Measurements from ENCODE around the gene NLN. TPM values are rescaled to one million over a fixed set of nuclear protein-coding genes. Genes with fewer than 3 reads are reported as not detected.

The NLN gene
- total and polyA plus RNA-seq, 9 donors = 10.2 to 19.6 (median 17.0) TPM

DNA sequence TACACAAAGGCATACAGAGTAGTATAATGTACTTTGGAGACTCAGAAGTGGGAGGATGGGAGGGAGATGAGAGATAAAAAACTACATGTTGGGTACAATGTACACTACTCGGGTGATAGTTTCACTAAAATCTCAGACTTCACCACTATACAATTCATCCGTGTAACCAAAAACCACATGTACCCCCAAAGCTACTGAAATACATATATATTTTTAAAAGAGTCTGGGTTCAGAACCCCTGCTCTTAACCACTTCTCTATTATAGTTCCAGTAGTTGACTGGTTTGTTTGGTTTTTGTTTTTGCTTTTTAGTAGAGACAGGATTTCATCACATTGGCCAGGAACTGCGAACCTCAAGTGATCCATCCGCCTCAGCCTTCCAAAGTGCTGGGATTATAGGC, 22.7 kb upstream of the NLN start:
- H3K4me1 ChIP-seq (ENCODE audit: control insufficient read depth, insufficient read depth, low read length) = peaks cover 3% of the 10 kb centered on the region
- H3K9me3 ChIP-seq (replicated peaks; ENCODE audit: control insufficient read depth, low read depth, low read length) = no peaks in the 10 kb centered on the region
- 100% methylated on average over 1 of the region's 4 CpGs for WGBS (ENCODE audit: insufficient coverage)
- H3K27ac ChIP-seq (ENCODE audit: low read length) = no peak overlapping the region
- DNase-seq = no peak
- peaks cover 10% of the 10 kb centered on the region for H3K36me3 ChIP-seq (ENCODE audit: control insufficient read depth, insufficient read depth, low read length)
- no peaks in the 10 kb centered on the region for H3K27me3 ChIP-seq (ENCODE audit: control insufficient read depth, insufficient read depth, low read length)
- no peak overlapping the region for H3K4me3 ChIP-seq (ENCODE audit: low read length)

- Histone ChIP-seq H3K9me3 (replicated peaks; ENCODE audit: control insufficient read depth, low read depth, low read length) (no peaks in the 10 kb centered on the region), H3K36me3 (ENCODE audit: control insufficient read depth, insufficient read depth, low read length) (peaks cover 10% of the 10 kb centered on the region), H3K27me3 (ENCODE audit: control insufficient read depth, insufficient read depth, low read length) (no peaks in the 10 kb centered on the region), H3K4me1 (ENCODE audit: control insufficient read depth, insufficient read depth, low read length) (no peaks in the 10 kb centered on the region), H3K27ac (ENCODE audit: low read length) (no peak overlapping the region), H3K4me3 (ENCODE audit: low read length) (no peak overlapping the region)
- WGBS (ENCODE audit: insufficient coverage) = no CpG with 5 or more reads among the region's 3 CpGs
- DNase-seq = no peak
These were observed 20.0 kb upstream of the NLN start for GRCh38 chr5:65702036-65702435.

DNA sequence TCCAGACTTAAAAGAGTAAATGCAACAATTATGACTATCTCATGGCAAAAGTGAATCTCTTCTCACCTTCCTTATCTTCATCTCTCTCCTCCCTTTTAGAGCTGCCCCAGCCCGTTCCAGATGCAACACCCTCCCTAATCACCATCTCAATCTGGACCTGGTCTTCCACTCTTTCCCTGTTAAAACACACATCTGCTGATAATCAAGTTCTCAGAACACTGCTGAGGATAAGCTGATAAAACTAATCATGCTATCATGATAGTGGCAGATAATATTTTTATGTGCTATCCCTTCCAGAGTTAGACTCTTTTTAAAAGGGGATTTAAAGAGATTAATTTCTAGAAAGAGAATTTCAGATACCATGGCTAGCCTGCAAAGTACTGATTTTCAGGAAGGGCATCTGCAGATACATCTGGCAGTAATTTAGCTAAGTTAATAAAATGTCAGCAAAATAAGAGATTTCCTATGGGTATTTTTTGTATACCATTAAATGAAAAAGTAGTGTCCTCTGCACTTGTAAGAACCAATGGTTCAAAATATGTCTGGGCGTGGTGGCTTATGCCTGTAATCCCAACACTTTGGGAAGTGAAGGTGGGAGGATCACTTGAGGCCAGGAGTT, 17.3 kb upstream of the NLN start:
- H3K27me3 ChIP-seq (ENCODE audit: control insufficient read depth, insufficient read depth, low read length) = no peaks in the 10 kb centered on the region
- H3K9me3 ChIP-seq (replicated peaks; ENCODE audit: control insufficient read depth, low read depth, low read length) = no peaks in the 10 kb centered on the region
- WGBS (ENCODE audit: insufficient coverage) = 63% methylated on average over 1 of the region's 2 CpGs
- no peak overlapping the region for H3K27ac ChIP-seq (ENCODE audit: low read length)
- peaks cover 16% of the 10 kb centered on the region for H3K36me3 ChIP-seq (ENCODE audit: control insufficient read depth, insufficient read depth, low read length)
- no peak overlapping the region for H3K4me3 ChIP-seq (ENCODE audit: low read length)
- H3K4me1 ChIP-seq (ENCODE audit: control insufficient read depth, insufficient read depth, low read length) = no peaks in the 10 kb centered on the region
- DNase-seq = no peak

DNA sequence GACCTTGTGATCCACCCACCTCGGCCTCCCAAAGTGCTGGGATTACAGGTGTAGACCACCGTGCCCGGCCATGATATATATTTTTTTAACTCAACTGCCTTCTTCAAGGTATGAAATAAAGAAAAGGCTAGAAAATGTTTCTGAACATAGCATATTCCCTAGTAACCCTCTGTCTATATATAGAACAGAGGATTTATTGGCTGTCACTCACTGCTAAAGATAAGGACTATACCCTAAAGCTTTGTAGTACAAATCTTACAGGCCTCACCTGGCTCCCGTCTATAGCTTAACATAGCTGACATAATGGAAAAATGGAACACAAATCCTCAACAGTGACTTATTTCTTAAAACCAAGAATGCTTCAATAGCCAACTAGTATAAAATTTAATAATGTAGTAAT, 14.3 kb upstream of the NLN start:
- H3K36me3 ChIP-seq (ENCODE audit: control insufficient read depth, insufficient read depth, low read length) = peaks cover 19% of the 10 kb centered on the region
- no peaks in the 10 kb centered on the region for H3K9me3 ChIP-seq (replicated peaks; ENCODE audit: control insufficient read depth, low read depth, low read length)
- H3K4me3 ChIP-seq (ENCODE audit: low read length) = no peak overlapping the region
- DNase-seq = no peak
- no peaks in the 10 kb centered on the region for H3K27me3 ChIP-seq (ENCODE audit: control insufficient read depth, insufficient read depth, low read length)
- WGBS (ENCODE audit: insufficient coverage) = no CpG with 5 or more reads among the region's 4 CpGs
- no peak overlapping the region for H3K27ac ChIP-seq (ENCODE audit: low read length)
- H3K4me1 ChIP-seq (ENCODE audit: control insufficient read depth, insufficient read depth, low read length) = no peaks in the 10 kb centered on the region

DNA sequence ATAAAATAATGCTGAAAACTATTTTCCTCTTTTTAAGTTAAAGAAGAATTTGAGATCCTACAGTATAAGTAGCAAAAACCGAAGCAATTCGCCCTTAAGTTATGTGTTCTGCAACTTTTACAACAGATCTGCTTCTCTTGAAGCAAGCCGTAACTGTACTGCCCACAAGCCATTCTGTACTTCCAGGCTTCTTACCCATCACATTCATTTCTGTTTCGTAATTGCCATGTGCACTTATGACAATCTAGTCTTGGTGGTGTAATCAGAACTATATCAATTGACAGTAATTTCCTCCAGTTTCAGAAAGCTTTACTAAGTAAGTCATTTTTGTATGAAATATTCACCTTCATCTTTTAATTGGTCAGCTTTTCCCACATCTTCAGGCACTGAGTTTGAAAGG, 13.9 kb upstream of the NLN start:
- WGBS (ENCODE audit: insufficient coverage) = no CpG with 5 or more reads among the region's 4 CpGs
- H3K27me3 ChIP-seq (ENCODE audit: control insufficient read depth, insufficient read depth, low read length) = no peaks in the 10 kb centered on the region
- H3K9me3 ChIP-seq (replicated peaks; ENCODE audit: control insufficient read depth, low read depth, low read length) = no peaks in the 10 kb centered on the region
- no peak for DNase-seq
- H3K4me1 ChIP-seq (ENCODE audit: control insufficient read depth, insufficient read depth, low read length) = no peaks in the 10 kb centered on the region
- H3K4me3 ChIP-seq (ENCODE audit: low read length) = no peak overlapping the region
- H3K27ac ChIP-seq (ENCODE audit: low read length) = no peak overlapping the region
- H3K36me3 ChIP-seq (ENCODE audit: control insufficient read depth, insufficient read depth, low read length) = peaks cover 19% of the 10 kb centered on the region

DNA sequence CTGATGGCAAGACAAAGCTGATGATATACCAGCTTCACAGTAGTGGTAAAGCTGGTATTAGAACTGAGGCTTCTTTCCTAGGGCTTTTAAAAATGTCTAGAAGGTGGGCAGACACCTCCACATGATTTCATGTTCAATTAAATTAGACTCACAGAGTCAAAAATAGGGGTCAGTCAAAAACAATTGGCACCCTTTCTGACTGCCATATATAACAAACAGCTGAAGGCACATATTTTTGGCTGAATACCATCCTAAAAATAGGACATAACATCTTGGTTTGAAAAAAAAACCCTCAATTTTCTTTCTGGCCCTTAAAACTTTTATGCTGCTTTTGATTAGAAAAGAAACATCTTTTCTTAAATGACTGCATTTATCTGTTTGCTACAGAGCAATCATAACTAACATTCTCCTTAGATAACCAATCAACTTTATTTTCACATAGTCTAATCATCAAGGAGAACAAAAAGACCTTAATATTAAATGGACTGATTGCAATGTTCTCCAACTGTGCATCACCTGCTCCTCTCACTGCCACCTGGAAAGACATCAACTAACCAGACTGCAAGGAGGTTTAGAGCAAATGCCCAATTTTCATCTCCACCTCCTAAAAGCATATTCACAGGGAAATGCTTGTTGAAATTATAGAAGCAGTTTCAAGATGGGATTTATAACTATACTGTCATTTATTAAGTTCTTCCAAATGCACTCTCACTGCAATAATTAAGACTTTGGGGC, 3.3 kb upstream of the NLN start:
- DNase-seq = no peak
- no peak overlapping the region for H3K27ac ChIP-seq (ENCODE audit: low read length)
- H3K9me3 ChIP-seq (replicated peaks; ENCODE audit: control insufficient read depth, low read depth, low read length) = no peaks in the 10 kb centered on the region
- peaks cover 5% of the 10 kb centered on the region for H3K4me1 ChIP-seq (ENCODE audit: control insufficient read depth, insufficient read depth, low read length)
- H3K27me3 ChIP-seq (ENCODE audit: control insufficient read depth, insufficient read depth, low read length) = no peaks in the 10 kb centered on the region
- no peak overlapping the region for H3K4me3 ChIP-seq (ENCODE audit: low read length)
- H3K36me3 ChIP-seq (ENCODE audit: control insufficient read depth, insufficient read depth, low read length) = peaks cover 5% of the 10 kb centered on the region

DNA sequence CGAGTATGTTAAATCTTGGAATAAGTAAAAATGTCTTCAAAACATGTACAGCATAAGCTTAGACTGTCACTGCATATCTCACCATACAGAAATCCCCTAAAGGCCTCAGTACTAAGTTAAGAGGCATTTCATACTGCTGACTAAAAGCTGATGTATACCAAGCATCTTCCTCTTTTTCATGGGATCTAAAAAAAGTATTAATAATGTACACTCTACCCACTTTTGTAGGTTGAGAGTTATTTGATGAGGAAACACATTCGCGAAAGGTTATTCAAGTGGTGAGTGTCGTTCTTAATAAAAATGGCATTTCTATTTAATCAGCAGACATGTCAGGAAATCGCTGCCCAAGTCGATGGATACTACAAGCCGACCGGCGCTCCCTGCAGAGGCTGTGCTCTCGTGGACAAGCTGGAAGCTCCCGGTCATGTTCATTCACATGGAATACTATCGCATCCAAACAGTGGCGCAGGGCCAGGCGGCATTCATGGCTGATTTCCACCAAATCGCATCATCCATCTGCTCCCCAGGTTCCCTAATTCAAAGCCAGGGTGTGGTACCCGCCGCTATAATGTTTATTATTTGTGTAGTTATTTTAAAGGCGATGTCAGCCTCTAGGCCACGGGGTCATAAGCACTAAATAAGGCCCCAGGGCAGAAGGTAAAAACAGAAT, 820 bp upstream of the NLN start:
- no peaks in the 10 kb centered on the region for H3K9me3 ChIP-seq (replicated peaks; ENCODE audit: control insufficient read depth, low read depth, low read length)
- H3K4me1 ChIP-seq (ENCODE audit: control insufficient read depth, insufficient read depth, low read length) = peaks cover 5% of the 10 kb centered on the region
- H3K27ac ChIP-seq (ENCODE audit: low read length) = peak overlapping the region; percentile 79
- WGBS (ENCODE audit: insufficient coverage) = 4% methylated on average over 9 of the region's 19 CpGs
- no peaks in the 10 kb centered on the region for H3K27me3 ChIP-seq (ENCODE audit: control insufficient read depth, insufficient read depth, low read length)
- peak; percentile 88 for DNase-seq
- H3K36me3 ChIP-seq (ENCODE audit: control insufficient read depth, insufficient read depth, low read length) = peaks cover 2% of the 10 kb centered on the region
- peak overlapping the region; percentile 74 for H3K4me3 ChIP-seq (ENCODE audit: low read length)

DNA sequence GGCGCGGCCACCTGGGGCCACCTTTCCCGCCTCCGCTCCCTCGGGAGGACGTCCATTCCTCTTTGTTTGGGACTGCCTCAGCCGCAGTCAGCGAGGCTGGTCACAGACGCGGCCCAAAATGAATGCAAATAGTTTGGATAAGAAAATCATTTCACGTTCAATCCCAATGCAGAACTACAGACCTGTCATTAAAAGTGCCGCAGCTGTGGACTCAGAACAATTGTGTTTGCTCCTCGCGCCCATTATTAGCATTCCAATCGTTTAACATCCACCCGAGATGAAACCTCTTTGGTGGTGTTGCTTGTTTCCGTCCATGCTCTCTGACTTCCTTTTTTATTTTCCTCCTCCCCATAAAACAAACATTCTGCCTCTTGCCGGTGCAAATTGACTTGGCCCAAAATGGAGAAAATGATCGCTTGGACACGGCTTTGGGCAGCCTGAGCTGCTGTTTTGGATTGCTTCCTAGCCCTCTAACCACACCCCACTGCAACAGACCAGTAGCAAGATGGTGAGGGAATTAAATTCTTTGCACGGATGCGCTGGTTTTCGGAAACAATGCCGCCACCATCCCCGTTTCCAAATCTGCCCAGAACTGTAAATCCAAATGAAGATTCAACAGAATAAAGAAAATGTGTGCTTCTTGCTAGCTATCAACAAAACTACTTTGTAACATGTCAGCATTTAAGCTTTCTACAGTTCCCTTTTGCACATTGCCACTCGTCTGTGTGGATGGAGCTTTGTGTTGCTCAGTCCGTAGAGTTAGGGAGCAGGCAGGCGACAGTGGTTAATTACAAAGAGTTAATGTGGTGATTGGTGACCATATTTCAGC, 784 bp downstream of the NLN start:
- peak overlapping the region; percentile 83 for H3K27ac ChIP-seq (ENCODE audit: low read length)
- DNase-seq = peak; percentile 76
- H3K4me1 ChIP-seq (ENCODE audit: control insufficient read depth, insufficient read depth, low read length) = peaks cover 5% of the 10 kb centered on the region

DNA sequence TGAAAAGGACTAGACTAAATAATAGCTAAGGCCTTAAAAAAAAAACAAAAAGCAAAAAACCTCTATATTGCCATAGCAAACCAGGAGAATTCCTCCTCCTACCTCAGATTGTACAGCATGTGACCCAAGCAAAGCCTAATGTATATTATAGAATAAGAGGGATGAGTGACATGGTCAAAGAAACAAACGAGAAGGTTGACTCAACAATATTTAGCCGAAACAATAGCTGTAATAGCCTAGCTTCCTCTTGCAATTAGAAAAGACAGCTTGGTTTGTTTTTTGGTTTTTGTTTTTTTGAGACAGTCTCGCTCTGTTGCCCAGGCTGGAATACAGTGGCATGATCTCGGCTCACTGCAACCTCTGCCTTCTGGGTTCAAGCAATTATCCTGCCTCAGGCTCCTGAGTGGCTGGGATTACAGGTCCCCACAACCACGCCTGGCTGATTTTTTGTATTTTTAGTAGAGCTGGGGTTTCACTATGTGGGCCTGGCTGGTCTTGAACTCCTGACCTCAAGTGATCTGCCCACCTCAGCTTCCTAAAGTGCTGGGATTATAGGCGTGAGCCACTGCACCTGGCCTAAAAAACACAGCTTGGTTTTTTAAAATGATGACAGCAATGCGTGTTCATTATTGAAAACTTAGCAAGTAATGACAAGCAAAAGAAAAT, 5.6 kb downstream of the NLN start:
- no peaks in the 10 kb centered on the region for H3K36me3 ChIP-seq (ENCODE audit: control insufficient read depth, insufficient read depth, low read length)
- no peak overlapping the region for H3K27ac ChIP-seq (ENCODE audit: low read length)
- H3K27me3 ChIP-seq (ENCODE audit: control insufficient read depth, insufficient read depth, low read length) = no peaks in the 10 kb centered on the region
- H3K4me3 ChIP-seq (ENCODE audit: low read length) = no peak overlapping the region
- H3K9me3 ChIP-seq (replicated peaks; ENCODE audit: control insufficient read depth, low read depth, low read length) = no peaks in the 10 kb centered on the region
- 93% methylated on average over 3 of the region's 7 CpGs for WGBS (ENCODE audit: insufficient coverage)
- peaks cover 9% of the 10 kb centered on the region for H3K4me1 ChIP-seq (ENCODE audit: control insufficient read depth, insufficient read depth, low read length)
- no peak for DNase-seq

More for the DNA sequence above, 784 bp downstream of the NLN start:
- Histone ChIP-seq H3K27me3 (ENCODE audit: control insufficient read depth, insufficient read depth, low read length) (no peaks in the 10 kb centered on the region), H3K9me3 (replicated peaks; ENCODE audit: control insufficient read depth, low read depth, low read length) (no peaks in the 10 kb centered on the region), H3K36me3 (ENCODE audit: control insufficient read depth, insufficient read depth, low read length) (peaks cover 2% of the 10 kb centered on the region), H3K4me3 (ENCODE audit: low read length) (peak overlapping the region; percentile 87)
- WGBS (ENCODE audit: insufficient coverage) = 5% methylated on average over 14 of the region's 28 CpGs

Data from muscle of leg (tissue), 11 donors.